HCT116 (cell line): ENCODE results near the gene GALNT5. TPM values are rescaled to one million over a fixed set of nuclear protein-coding genes. Genes with fewer than 3 reads are reported as not detected.

Experiments used
- ATAC-seq: fragments of 200-7000 bp; cut with Tn5 transposase; 2 replicates; pipeline ENCODE4 v1.9.1; 2020; ENCODE audit warnings: mild to moderate bottlenecking, moderate library complexity
- BruUV-seq: library from RNA; stranded (reverse); fragments of 400-500 nt; replicated peaks from 2 replicates; lab custom pipeline; 2021; lab: Mats Ljungman, UMichigan
- CTCF ChIA-PET: fragments of 300-600 bp; sonication (Branson Sonifier 250); formaldehyde crosslinking; loops from one replicate; lab custom pipeline; 2021; ENCODE audit warnings: antibody characterized with exemption; lab: Charles Lee
- POLR2A ChIA-PET: fragments of 300-600, 350-600 bp; sonication (Branson Sonifier 250); formaldehyde crosslinking; loops from one replicate; lab custom pipeline; 2021; ENCODE audit warnings: antibody characterized with exemption; lab: Charles Lee
- RAD21 ChIA-PET, 2 experiments: fragments of 300-600 bp; sonication (Branson Sonifier 250); formaldehyde crosslinking; loops; one replicate each; lab custom pipeline; 2023; ENCODE audit warnings: low total read pairs in 2 of 2; ENCODE audit not compliant: uncharacterized antibody in 2 of 2, unreplicated experiment in 2 of 2, low non-redundant PET in 1 of 2; lab: Charles Lee
- DNase-seq: peaks from one replicate; pipeline ENCODE4 v3.0.0-alpha.2; 2010; ENCODE audit warnings: low read depth, low spot score
- H2AFZ ChIP-seq: fragments of 200-600 bp; shearing (Covaris generic), sonication (generic); 2 replicates; pipeline ENCODE4 v1.6.1; 2017; ENCODE audit warnings: low read depth, mixed run types, mixed read lengths, antibody characterized with exemption, low read length; ENCODE audit not compliant: poor library complexity, severe bottlenecking
- H3K27ac ChIP-seq: 2 replicates; pipeline ENCODE4 v1.5.1; 2012; ENCODE audit warnings: low read depth, low read length
- H3K27me3 ChIP-seq: fragments of 200-600 bp; sonication (generic); 2 replicates; pipeline ENCODE4 v1.6.1; 2016; ENCODE audit warnings: mixed run types, low read length, mixed read lengths; ENCODE audit not compliant: insufficient read depth
- H3K36me3 ChIP-seq, 2 experiments: fragments of 200-500 bp in 1 of 2; fragments of 200-600 bp in 1 of 2; sonication (Bioruptor generic) in 1 of 2; sonication (generic) in 1 of 2; 2 replicates each; pipeline versions ENCODE4 v1.5.1 to v1.6.1; 2014 to 2016; ENCODE audit warnings: low read length in 2 of 2, inconsistent platforms in 1 of 2, mixed read lengths in 1 of 2, mixed run types in 1 of 2; ENCODE audit not compliant: insufficient read depth in 2 of 2, control insufficient read depth in 1 of 2
- H3K4me1 ChIP-seq, 2 experiments: fragments of 200-600 bp in 1 of 2; sonication (generic) in 1 of 2; 2 replicates each; pipeline versions ENCODE4 v1.5.1 to v1.6.1; 2012 to 2017; ENCODE audit warnings: low read length in 2 of 2, inconsistent platforms in 1 of 2, mild to moderate bottlenecking in 1 of 2, mixed read lengths in 1 of 2, mixed run types in 1 of 2, moderate library complexity in 1 of 2; ENCODE audit not compliant: insufficient read depth in 2 of 2, control insufficient read depth in 1 of 2
- H3K4me2 ChIP-seq: fragments of 200-600 bp; sonication (generic); 2 replicates; pipeline ENCODE4 v1.6.1; 2017; ENCODE audit warnings: mixed run types, low read length, mixed read lengths
- H3K4me3 ChIP-seq, 2 experiments: fragments of 200-600 bp in 1 of 2; sonication (generic) in 1 of 2; replicated peaks in 1 of 2; 2 replicates each; pipeline ENCODE4 v1.5.1; 2011 to 2016; ENCODE audit warnings: low read length in 2 of 2, control low read depth in 1 of 2, low read depth in 1 of 2, mild to moderate bottlenecking in 1 of 2, mixed read lengths in 1 of 2, mixed run types in 1 of 2
- H3K79me2 ChIP-seq: fragments of 200-600 bp; sonication (generic); 2 replicates; pipeline ENCODE4 v1.6.1; 2017; ENCODE audit warnings: mild to moderate bottlenecking, mixed run types, low read length, moderate library complexity, mixed read lengths; ENCODE audit not compliant: insufficient read depth
- H3K9ac ChIP-seq: fragments of 200-600 bp; sonication (generic); 2 replicates; pipeline ENCODE4 v1.6.1; 2016; ENCODE audit warnings: low read length, mixed read lengths
- H3K9me2 ChIP-seq: fragments of 200-600 bp; sonication (generic), shearing (Covaris generic); 2 replicates; pipeline ENCODE4 v1.6.1; 2017; ENCODE audit warnings: mixed run types, mild to moderate bottlenecking, moderate library complexity; ENCODE audit not compliant: insufficient read depth
- H3K9me3 ChIP-seq, 2 experiments: fragments of 200-500 bp in 1 of 2; fragments of 200-600 bp in 1 of 2; sonication (Bioruptor generic) in 1 of 2; sonication (generic) in 1 of 2; 2 replicates each; pipeline ENCODE4 v1.6.1; 2014 to 2017; ENCODE audit warnings: low read length in 2 of 2, mixed read lengths in 2 of 2, inconsistent platforms in 1 of 2, low read depth in 1 of 2, mild to moderate bottlenecking in 1 of 2, mixed run types in 1 of 2, moderate library complexity in 1 of 2; ENCODE audit not compliant: control insufficient read depth in 1 of 2, insufficient read depth in 1 of 2
- H4K20me1 ChIP-seq: fragments of 200-600 bp; sonication (generic), shearing (Covaris generic); 2 replicates; pipeline ENCODE4 v1.6.1; 2017; ENCODE audit warnings: mixed run types, mild to moderate bottlenecking, moderate library complexity; ENCODE audit not compliant: insufficient read depth
- CTCF ChIP-seq, 3 experiments: fragments of 200-600 bp in 1 of 3; sonication (generic) in 1 of 3; IDR thresholded peaks in 2 of 3; conservative IDR thresholded peaks in 1 of 3; 2 replicates each; pipeline ENCODE4 v1.5.1; 2012 to 2017; ENCODE audit warnings: low read depth in 2 of 3, low read length in 2 of 3, antibody characterized with exemption in 1 of 3, borderline replicate concordance in 1 of 3, control low read depth in 1 of 3, mild to moderate bottlenecking in 1 of 3, mixed read lengths in 1 of 3, mixed run types in 1 of 3, moderate library complexity in 1 of 3; ENCODE audit not compliant: insufficient read depth in 1 of 3
- EGR1 ChIP-seq: IDR thresholded peaks from 2 replicates; pipeline ENCODE4 v1.6.1; 2012; ENCODE audit warnings: low read depth
- EZH2 ChIP-seq: fragments of 200-600 bp; sonication (generic); IDR thresholded peaks from 2 replicates; pipeline ENCODE4 v1.6.1; 2017; ENCODE audit warnings: antibody characterized with exemption, mixed run types
- EZH2phosphoT487 ChIP-seq: fragments of 200-600 bp; IDR thresholded peaks from 2 replicates; pipeline ENCODE4 v1.6.1; 2018; ENCODE audit warnings: antibody characterized with exemption, borderline replicate concordance
- FOSL1 ChIP-seq: IDR thresholded peaks from 2 replicates; pipeline ENCODE4 v1.6.1; 2012; ENCODE audit warnings: low read depth
- POLR2A ChIP-seq: IDR thresholded peaks from 2 replicates; pipeline ENCODE4 v1.7.0; 2011; ENCODE audit warnings: borderline replicate concordance; ENCODE audit not compliant: insufficient read depth, insufficient read length; ENCODE audit errors: extremely low read depth
- RAD21 ChIP-seq: IDR thresholded peaks from 2 replicates; pipeline ENCODE4 v1.6.1; 2012; ENCODE audit warnings: low read depth, mild to moderate bottlenecking
- SIN3A ChIP-seq: IDR thresholded peaks from 2 replicates; pipeline ENCODE4 v1.6.1; 2012; ENCODE audit warnings: low read depth
- SP1 ChIP-seq: IDR thresholded peaks from 2 replicates; pipeline ENCODE4 v1.6.1; 2012; ENCODE audit warnings: low read depth
- TCF7L2 ChIP-seq: IDR thresholded peaks from 2 replicates; pipeline ENCODE4 v1.7.0; 2011; ENCODE audit warnings: borderline replicate concordance, inconsistent platforms; ENCODE audit not compliant: insufficient read depth, insufficient read length; ENCODE audit errors: extremely low read depth
- ZBTB33 ChIP-seq: IDR thresholded peaks from 2 replicates; pipeline ENCODE4 v1.6.1; 2011; ENCODE audit warnings: mild to moderate bottlenecking, low read length, moderate library complexity; ENCODE audit not compliant: insufficient replicate concordance; ENCODE audit errors: extremely low read depth
- ZNF274 ChIP-seq: fragments of 200-500 bp; sonication (Bioruptor generic); IDR thresholded peaks from 2 replicates; pipeline ENCODE4 v1.6.1; 2014; ENCODE audit warnings: mild to moderate bottlenecking, low read depth, low read length, inconsistent platforms
- intact Hi-C: fragments of 100-400 bp; cut with micrococcal nuclease; formaldehyde crosslinking; loops from 2 replicates; pipeline ENCODE4 v1.10.0; 2022
- total RNA-seq: library from RNA; stranded (reverse); gene quantifications from one replicate; pipeline ENCODE4 v1.2.1, GENCODE V29; 2021; ENCODE audit not compliant: unreplicated experiment

GALNT5 gene
- total RNA-seq, 1 experiment from 2014 or later, result 3.9 TPM

GRCh38 chr2:157290525-157290924 is 33.0 kb downstream of the GALNT5 start:
- no peak for DNase-seq
- POLR2A ChIA-PET, result no interaction called here
- H3K9me2 ChIP-seq, result no peaks in the 10 kb centered on the region
- H3K9me3 ChIP-seq, result no peaks in the 10 kb centered on the region
- no peak overlapping the region for H2AFZ ChIP-seq
- RAD21 ChIA-PET, result no interaction called here
- TF ChIP-seq SIN3A, result no peak
- TF ChIP-seq TCF7L2, result no peak
- TF ChIP-seq RAD21, result no peak
- TF ChIP-seq SP1, result no peak
- no peak for TF ChIP-seq FOSL1
- no peak for TF ChIP-seq CTCF (IDR thresholded peaks at IDR 0.05 in 2 of 3, conservative IDR thresholded peaks at IDR 0.05 in 1 of 3; ENCODE audit: borderline replicate concordance in 1 of 3, insufficient read depth in 1 of 3, low read depth in 2 of 3, low read length in 2 of 3)
- no peak for TF ChIP-seq EZH2phosphoT487
- no peak for TF ChIP-seq ZBTB33
- no peak for TF ChIP-seq EGR1
- no peak for TF ChIP-seq POLR2A
- TF ChIP-seq EZH2, result no peak
- TF ChIP-seq ZNF274, result no peak
- no peaks in the 10 kb centered on the region for H3K79me2 ChIP-seq
- H4K20me1 ChIP-seq, result no peaks in the 10 kb centered on the region
- no peaks in the 10 kb centered on the region for H3K36me3 ChIP-seq
- no peak overlapping the region for H3K27ac ChIP-seq
- no peaks in the 10 kb centered on the region for H3K4me1 ChIP-seq
- no peak overlapping the region for H3K9ac ChIP-seq
- CTCF ChIA-PET, result no interaction called here
- H3K27me3 ChIP-seq, result no peaks in the 10 kb centered on the region
- no TSS peak for BruUV-seq
- no peak overlapping the region for H3K4me3 ChIP-seq
- H3K4me2 ChIP-seq, result no peak overlapping the region
- intact Hi-C loops, result no loop called here
- ATAC-seq, result no peak
